WTC11 (cell line): Measurements from ENCODE around the gene USP10.

Experiments
- MYBL2 ChIP-seq: sonication (generic); formaldehyde crosslinking; IDR thresholded peaks from 2 replicates; pipeline ENCODE4 v1.8.1; 2023; ENCODE audit warnings: mild to moderate bottlenecking, moderate library complexity, missing genetic modification reagents
- NFYB ChIP-seq: sonication (generic); formaldehyde crosslinking; conservative IDR thresholded peaks from 2 replicates; pipeline ENCODE4 v1.8.0; 2022; ENCODE audit warnings: low read depth, missing genetic modification reagents
- NR1H2 ChIP-seq: sonication (generic); formaldehyde crosslinking; IDR thresholded peaks from 2 replicates; pipeline ENCODE4 v1.9.0; 2021; ENCODE audit warnings: mild to moderate bottlenecking, moderate library complexity, missing genetic modification reagents
- NR2C2 ChIP-seq: sonication (generic); formaldehyde crosslinking; IDR thresholded peaks from 2 replicates; pipeline ENCODE4 v1.8.0; 2022; ENCODE audit warnings: mild to moderate bottlenecking, missing genetic modification reagents
- SMAD4 ChIP-seq: sonication (generic); formaldehyde crosslinking; IDR thresholded peaks from 2 replicates; pipeline ENCODE4 v1.8.0; 2022; ENCODE audit warnings: mild to moderate bottlenecking, missing genetic modification reagents
- TP53 ChIP-seq: sonication (generic); formaldehyde crosslinking; IDR thresholded peaks from 2 replicates; pipeline ENCODE4 v1.8.1; 2023; ENCODE audit warnings: mild to moderate bottlenecking, missing genetic modification reagents
- TF ChIP-seq, protein P1 (sequence below): fragments of 200-600 bp; IDR thresholded peaks from 2 replicates; pipeline ENCODE4 v1.8.0; 2022; ENCODE audit warnings: antibody characterized with exemption

DNA sequence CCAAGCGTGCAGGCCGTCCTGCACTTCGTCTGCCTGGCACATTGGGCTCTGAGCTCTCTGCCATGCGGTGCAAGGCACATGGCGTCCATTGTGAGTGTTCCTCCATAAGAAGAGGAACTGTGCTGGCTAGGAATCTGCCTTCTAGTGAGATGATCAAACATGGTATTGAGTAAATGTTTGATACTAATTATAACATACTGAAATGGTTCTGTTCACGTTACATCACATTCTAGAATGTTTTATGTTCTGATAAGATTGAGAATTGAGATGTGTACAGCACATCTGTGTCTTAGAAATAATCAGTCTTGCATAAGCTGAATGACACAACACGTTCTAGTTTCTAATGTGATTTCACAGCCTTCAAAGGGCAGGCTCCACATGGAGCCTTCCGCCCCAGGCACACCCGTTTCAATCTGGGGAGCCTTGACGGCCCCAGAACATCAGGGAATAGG lies 42.9 kb downstream of the USP10 start:
- TF ChIP-seq, protein P1, sequence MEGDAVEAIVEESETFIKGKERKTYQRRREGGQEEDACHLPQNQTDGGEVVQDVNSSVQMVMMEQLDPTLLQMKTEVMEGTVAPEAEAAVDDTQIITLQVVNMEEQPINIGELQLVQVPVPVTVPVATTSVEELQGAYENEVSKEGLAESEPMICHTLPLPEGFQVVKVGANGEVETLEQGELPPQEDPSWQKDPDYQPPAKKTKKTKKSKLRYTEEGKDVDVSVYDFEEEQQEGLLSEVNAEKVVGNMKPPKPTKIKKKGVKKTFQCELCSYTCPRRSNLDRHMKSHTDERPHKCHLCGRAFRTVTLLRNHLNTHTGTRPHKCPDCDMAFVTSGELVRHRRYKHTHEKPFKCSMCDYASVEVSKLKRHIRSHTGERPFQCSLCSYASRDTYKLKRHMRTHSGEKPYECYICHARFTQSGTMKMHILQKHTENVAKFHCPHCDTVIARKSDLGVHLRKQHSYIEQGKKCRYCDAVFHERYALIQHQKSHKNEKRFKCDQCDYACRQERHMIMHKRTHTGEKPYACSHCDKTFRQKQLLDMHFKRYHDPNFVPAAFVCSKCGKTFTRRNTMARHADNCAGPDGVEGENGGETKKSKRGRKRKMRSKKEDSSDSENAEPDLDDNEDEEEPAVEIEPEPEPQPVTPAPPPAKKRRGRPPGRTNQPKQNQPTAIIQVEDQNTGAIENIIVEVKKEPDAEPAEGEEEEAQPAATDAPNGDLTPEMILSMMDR: no peak
- TF ChIP-seq NR1H2 (no peak), NFYB (CRISPR knock-in tag) (no peak), NR2C2 (CRISPR knock-in tag) (no peak), TP53 (CRISPR knock-in tag) (no peak), SMAD4 (CRISPR knock-in tag) (no peak), MYBL2 (CRISPR knock-in tag) (no peak)
